Measurements from ENCODE around the gene LDLRAD4.
"Not testable (repeated sequence)": the region's sequence is repeated elsewhere in the genome, so short reads cannot be mapped to it uniquely, and the experiment has no call there.

Gene LDLRAD4

DNA sequence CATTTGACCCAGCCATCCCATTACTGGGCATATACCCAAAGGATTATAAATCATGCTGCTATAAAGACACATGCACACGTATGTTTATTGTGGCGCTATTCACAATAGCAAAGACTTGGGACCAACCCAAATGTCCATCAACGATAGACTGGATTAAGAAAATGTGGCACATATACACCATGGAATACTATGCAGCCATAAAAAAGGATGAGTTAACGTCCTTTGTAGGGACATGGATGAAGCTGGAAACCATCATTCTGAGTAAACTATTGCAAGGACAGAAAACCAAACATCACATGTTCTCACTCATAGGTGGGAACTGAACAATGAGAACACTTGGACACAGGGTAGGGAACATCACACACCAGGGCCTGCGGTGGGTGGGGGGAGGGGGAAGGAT, 476.8 kb downstream of the LDLRAD4 start:
- DNase-seq = not testable (repeated sequence)

DNA sequence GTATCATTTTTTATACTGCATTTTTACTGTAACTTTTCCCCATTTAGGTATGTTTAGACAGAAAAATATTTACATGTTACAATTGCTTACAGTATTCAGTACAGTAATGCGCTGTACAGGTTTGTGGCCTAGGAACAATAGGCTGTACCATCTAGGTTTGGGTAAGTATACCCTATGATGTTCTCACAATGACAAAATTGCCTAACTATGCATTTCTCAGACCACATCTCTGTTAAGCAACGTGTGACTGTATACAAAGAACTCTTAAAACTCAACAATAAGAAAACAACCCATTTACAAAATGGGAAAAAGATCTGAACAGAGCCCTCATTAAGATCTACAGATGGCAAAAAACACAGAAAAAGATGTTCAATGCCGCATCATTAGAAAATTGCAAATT, 478.4 kb downstream of the LDLRAD4 start:
- DNase-seq = no peak

DNA sequence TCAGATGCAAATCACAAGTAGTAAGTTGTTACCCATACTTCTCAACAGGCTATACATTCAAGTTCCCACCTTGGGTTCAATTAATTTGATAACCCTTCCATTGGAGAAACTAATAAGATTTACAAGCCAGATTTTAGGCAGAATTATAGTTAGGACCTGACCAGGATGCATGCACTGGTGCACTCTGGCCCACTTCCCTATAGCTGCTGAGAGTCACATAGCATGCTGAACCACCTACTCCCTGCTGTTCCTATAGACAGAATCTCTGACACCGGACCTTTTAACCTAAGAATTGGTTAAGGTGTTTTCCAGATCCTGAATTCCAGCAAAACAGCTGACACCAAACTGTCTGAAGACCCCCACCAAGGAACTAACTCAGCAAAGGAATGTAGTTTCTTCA, 481.6 kb downstream of the LDLRAD4 start:
- no peak for DNase-seq

Data from right kidney (tissue), 1 donor.